SU-DHL-6 (cell line): ENCODE results near the gene LRRC75A.

Experiments used
- CTCF ChIP-seq: fragments of 200-600 bp; sonication (generic); IDR thresholded peaks from one replicate; pipeline ENCODE4 v1.5.1; 2017; ENCODE audit warnings: antibody characterized with exemption, mild to moderate bottlenecking, low read length, moderate library complexity; ENCODE audit not compliant: insufficient read depth, poor library complexity, severe bottlenecking
- EZH2phosphoT487 ChIP-seq: fragments of 200-600 bp; sonication (generic), shearing (Covaris generic); conservative IDR thresholded peaks from 2 replicates; pipeline ENCODE4 v1.6.1; 2018; ENCODE audit warnings: mild to moderate bottlenecking, antibody characterized with exemption, low read length, moderate library complexity, mixed read lengths

- no peak for TF ChIP-seq CTCF
- no peak for TF ChIP-seq EZH2phosphoT487
Observed at GRCh38 chr17:16470265-16470664, 21.7 kb downstream of the LRRC75A start.
